IMR-90 (cell line): ENCODE data around the gene FDPS.

Source experiments
- BHLHE40 ChIP-seq: fragments of 150-350 bp; IDR thresholded peaks from 2 replicates; pipeline ENCODE4 v1.6.1; 2016; ENCODE audit warnings: mild to moderate bottlenecking, low read depth, low read length
- CEBPB ChIP-seq: IDR thresholded peaks from 2 replicates; pipeline ENCODE4 v1.6.1; 2012; ENCODE audit warnings: low read depth, low read length, improper control_type of control experiment
- CHD1 ChIP-seq: IDR thresholded peaks from 2 replicates; pipeline ENCODE4 v1.6.1; 2012; ENCODE audit warnings: low read depth, low read length, improper control_type of control experiment
- ELK1 ChIP-seq: fragments of 150-350 bp; IDR thresholded peaks from 2 replicates; pipeline ENCODE4 v1.6.1; 2016; ENCODE audit warnings: low read depth, mild to moderate bottlenecking, low read length, moderate library complexity, borderline replicate concordance
- MAFK ChIP-seq: IDR thresholded peaks from 2 replicates; pipeline ENCODE4 v1.6.1; 2012; ENCODE audit warnings: low read depth, low read length, improper control_type of control experiment
- MXI1 ChIP-seq: IDR thresholded peaks from 2 replicates; pipeline ENCODE4 v1.6.1; 2012; ENCODE audit warnings: low read depth, mild to moderate bottlenecking, low read length, moderate library complexity, borderline replicate concordance
- POLR2A ChIP-seq: IDR thresholded peaks from 2 replicates; pipeline ENCODE4 v1.6.1; 2012; ENCODE audit warnings: mild to moderate bottlenecking, low read depth, low read length
- RAD21 ChIP-seq: IDR thresholded peaks from 2 replicates; pipeline ENCODE4 v1.6.1; 2012; ENCODE audit warnings: low read length, improper control_type of control experiment
- TF ChIP-seq, protein P1 (sequence below): conservative IDR thresholded peaks from 2 replicates; pipeline ENCODE4 v1.5.1; 2012; ENCODE audit warnings: mild to moderate bottlenecking, low read depth, low read length, improper control_type of control experiment

GRCh38 chr1:155295183-155295941 is 13.3 kb upstream of the FDPS start:
- TF ChIP-seq, protein P1, sequence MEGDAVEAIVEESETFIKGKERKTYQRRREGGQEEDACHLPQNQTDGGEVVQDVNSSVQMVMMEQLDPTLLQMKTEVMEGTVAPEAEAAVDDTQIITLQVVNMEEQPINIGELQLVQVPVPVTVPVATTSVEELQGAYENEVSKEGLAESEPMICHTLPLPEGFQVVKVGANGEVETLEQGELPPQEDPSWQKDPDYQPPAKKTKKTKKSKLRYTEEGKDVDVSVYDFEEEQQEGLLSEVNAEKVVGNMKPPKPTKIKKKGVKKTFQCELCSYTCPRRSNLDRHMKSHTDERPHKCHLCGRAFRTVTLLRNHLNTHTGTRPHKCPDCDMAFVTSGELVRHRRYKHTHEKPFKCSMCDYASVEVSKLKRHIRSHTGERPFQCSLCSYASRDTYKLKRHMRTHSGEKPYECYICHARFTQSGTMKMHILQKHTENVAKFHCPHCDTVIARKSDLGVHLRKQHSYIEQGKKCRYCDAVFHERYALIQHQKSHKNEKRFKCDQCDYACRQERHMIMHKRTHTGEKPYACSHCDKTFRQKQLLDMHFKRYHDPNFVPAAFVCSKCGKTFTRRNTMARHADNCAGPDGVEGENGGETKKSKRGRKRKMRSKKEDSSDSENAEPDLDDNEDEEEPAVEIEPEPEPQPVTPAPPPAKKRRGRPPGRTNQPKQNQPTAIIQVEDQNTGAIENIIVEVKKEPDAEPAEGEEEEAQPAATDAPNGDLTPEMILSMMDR = no peak
- TF ChIP-seq CHD1 = no peak
- no peak for TF ChIP-seq RAD21
- TF ChIP-seq BHLHE40 = no peak
- no peak for TF ChIP-seq POLR2A
- no peak for TF ChIP-seq CEBPB
- TF ChIP-seq ELK1 = no peak
- TF ChIP-seq MAFK = no peak
- TF ChIP-seq MXI1 = no peak
